H9 (cell line): ENCODE results near the gene GFY. TPM values are rescaled to one million over a fixed set of nuclear protein-coding genes. Genes with fewer than 3 reads are reported as not detected.
A peak's percentile ranks its signal among the peaks of the same experiment; 100 is the strongest.

Experiments used
- DNase-seq: peaks from one replicate; pipeline ENCODE4 v3.0.0-alpha.2; 2017
- H2AFZ ChIP-seq: one replicate; pipeline ENCODE4 v1.6.1; 2013; ENCODE audit warnings: mild to moderate bottlenecking, low read length, control low read depth, moderate library complexity
- H2AK5ac ChIP-seq: 2 replicates; pipeline ENCODE4 v1.6.1; 2013; ENCODE audit warnings: low read length, control low read depth, mixed read lengths; ENCODE audit not compliant: insufficient read length
- H2BK120ac ChIP-seq: one replicate; pipeline ENCODE4 v1.6.1; 2013; ENCODE audit warnings: low read depth, mild to moderate bottlenecking, low read length, control low read depth, inconsistent platforms; ENCODE audit not compliant: poor library complexity, severe bottlenecking
- H2BK12ac ChIP-seq: 2 replicates; pipeline ENCODE4 v1.6.1; 2013; ENCODE audit warnings: low read length, control low read depth, mixed read lengths, low read depth; ENCODE audit not compliant: insufficient read length
- H2BK15ac ChIP-seq: 2 replicates; pipeline ENCODE4 v1.6.1; 2013; ENCODE audit warnings: low read depth, low read length, control low read depth
- H2BK20ac ChIP-seq: one replicate; pipeline ENCODE4 v1.6.1; 2013; ENCODE audit warnings: low read depth, mild to moderate bottlenecking, low read length, control low read depth, inconsistent platforms; ENCODE audit not compliant: poor library complexity, severe bottlenecking
- H2BK5ac ChIP-seq: 2 replicates; pipeline ENCODE4 v1.6.1; 2013; ENCODE audit warnings: low read length, control low read depth, mixed read lengths; ENCODE audit not compliant: insufficient read length
- H3K14ac ChIP-seq: 2 replicates; pipeline ENCODE4 v1.6.1; 2013; ENCODE audit warnings: low read length, control low read depth; ENCODE audit not compliant: insufficient read depth
- H3K18ac ChIP-seq: 2 replicates; pipeline ENCODE4 v1.6.1; 2013; ENCODE audit warnings: low read depth, mild to moderate bottlenecking, mixed read lengths, low read length, control low read depth; ENCODE audit not compliant: insufficient read length
- H3K23ac ChIP-seq: 2 replicates; pipeline ENCODE4 v1.6.1; 2013; ENCODE audit warnings: low read length, control low read depth, mixed read lengths, low read depth; ENCODE audit not compliant: insufficient read length
- H3K23me2 ChIP-seq: 2 replicates; pipeline ENCODE4 v1.6.1; 2013; ENCODE audit warnings: low read depth, mild to moderate bottlenecking, mixed read lengths, low read length, control low read depth; ENCODE audit not compliant: insufficient read length, poor library complexity, severe bottlenecking
- H3K27ac ChIP-seq: 2 replicates; pipeline ENCODE4 v1.5.1; 2013; ENCODE audit warnings: low read length, control low read depth, mixed read lengths, low read depth; ENCODE audit not compliant: insufficient read length
- H3K27me3 ChIP-seq: 2 replicates; pipeline ENCODE4 v1.6.1; 2013; ENCODE audit warnings: low read length, control low read depth, inconsistent platforms; ENCODE audit not compliant: insufficient read depth
- H3K4ac ChIP-seq: 2 replicates; pipeline ENCODE4 v1.6.1; 2013; ENCODE audit warnings: low read depth, mild to moderate bottlenecking, control low read depth, inconsistent platforms, low read length, moderate library complexity
- H3K4me1 ChIP-seq: 2 replicates; pipeline ENCODE4 v1.6.1; 2013; ENCODE audit warnings: low read length, control low read depth, inconsistent platforms; ENCODE audit not compliant: insufficient read depth
- H3K4me2 ChIP-seq: 2 replicates; pipeline ENCODE4 v1.6.1; 2013; ENCODE audit warnings: low read length, control low read depth, mixed read lengths; ENCODE audit not compliant: insufficient read length, insufficient read depth
- H3K56ac ChIP-seq: 2 replicates; pipeline ENCODE4 v1.6.1; 2013; ENCODE audit warnings: low read depth, mild to moderate bottlenecking, mixed read lengths, low read length, control low read depth; ENCODE audit not compliant: insufficient read length
- H3K79me1 ChIP-seq: 2 replicates; pipeline ENCODE4 v1.6.1; 2013; ENCODE audit warnings: low read depth, mild to moderate bottlenecking, moderate library complexity, low read length, control low read depth, inconsistent platforms; ENCODE audit not compliant: insufficient read depth, poor library complexity, severe bottlenecking
- H3K79me2 ChIP-seq: 2 replicates; pipeline ENCODE4 v1.6.1; 2013; ENCODE audit warnings: low read length, control low read depth, inconsistent platforms; ENCODE audit not compliant: insufficient read depth
- H3K9ac ChIP-seq: 2 replicates; pipeline ENCODE4 v1.6.1; 2013; ENCODE audit warnings: low read length, control low read depth, mixed read lengths; ENCODE audit not compliant: insufficient read length; ENCODE audit errors: extremely low read depth
- H3K9me3 ChIP-seq: one replicate; pipeline ENCODE4 v1.6.1; 2013; ENCODE audit warnings: low read depth, low read length, inconsistent platforms; ENCODE audit not compliant: control insufficient read depth
- H3T11ph ChIP-seq: one replicate; pipeline ENCODE4 v1.6.1; 2013; ENCODE audit warnings: mild to moderate bottlenecking, low read length, control low read depth, inconsistent platforms
- H4K20me1 ChIP-seq: one replicate; pipeline ENCODE4 v1.6.1; 2013; ENCODE audit not compliant: control insufficient read depth, insufficient read length, insufficient read depth
- H4K5ac ChIP-seq: 2 replicates; pipeline ENCODE4 v1.6.1; 2013; ENCODE audit warnings: low read depth, mild to moderate bottlenecking, mixed read lengths, low read length, control low read depth; ENCODE audit not compliant: insufficient read length
- H4K8ac ChIP-seq: replicated peaks from 2 replicates; pipeline ENCODE4 v1.6.1; 2013; ENCODE audit warnings: low read length, control low read depth, mixed read lengths, low read depth; ENCODE audit not compliant: insufficient read length
- H4K91ac ChIP-seq: 2 replicates; pipeline ENCODE4 v1.6.1; 2013; ENCODE audit warnings: low read depth, mild to moderate bottlenecking, moderate library complexity, mixed read lengths, low read length, control low read depth; ENCODE audit not compliant: insufficient read length
- H3K27ac Mint-ChIP-seq, 3 experiments: 2 replicates in 2 of 3; 3 replicates in 1 of 3; pipeline ENCODE4 v1.8.0; 2020 to 2021; ENCODE audit warnings: mixed read lengths in 3 of 3, mild to moderate bottlenecking in 1 of 3, moderate library complexity in 1 of 3
- H3K27me3 Mint-ChIP-seq: 2 replicates; pipeline ENCODE4 v1.8.0; 2021; ENCODE audit warnings: low read depth, mild to moderate bottlenecking, moderate library complexity, mixed read lengths
- H3K36me3 Mint-ChIP-seq, 3 experiments: 2 replicates in 2 of 3; 3 replicates in 1 of 3; pipeline ENCODE4 v1.8.0; 2020 to 2021; ENCODE audit warnings: low read depth in 3 of 3, mixed read lengths in 3 of 3; ENCODE audit not compliant: insufficient read depth in 1 of 3
- H3K4me1 Mint-ChIP-seq, 2 experiments: 2 replicates each; pipeline ENCODE4 v1.8.0; 2020; ENCODE audit warnings: mixed read lengths in 2 of 2
- H3K4me3 Mint-ChIP-seq, 2 experiments: 2 replicates in 1 of 2; 3 replicates in 1 of 2; pipeline ENCODE4 v1.8.0; 2020 to 2021; ENCODE audit warnings: mild to moderate bottlenecking in 2 of 2, mixed read lengths in 2 of 2, moderate library complexity in 1 of 2
- H3K9me3 Mint-ChIP-seq, 2 experiments: 2 replicates in 1 of 2; 3 replicates in 1 of 2; pipeline ENCODE4 v1.8.0; 2020; ENCODE audit warnings: mild to moderate bottlenecking in 2 of 2, mixed read lengths in 2 of 2, moderate library complexity in 1 of 2
- WGBS: extraction: QIAGEN DNeasy Blood & Tissue Kit; methylation state at CpG from one replicate; pipeline ENCODE4 v1.1.7; 2013; ENCODE audit warnings: missing lambda C conversion rate, low lambda C conversion rate, mixed read lengths; ENCODE audit not compliant: insufficient read length; ENCODE audit errors: extremely low coverage; 5-methylcytosine and 5-hydroxymethylcytosine counted together
- total RNA-seq: library from RNA; stranded (reverse); gene quantifications from 2 replicates; pipeline ENCODE4 v1.2.1, GENCODE V29; 2021
- TF ChIP-seq, protein P1 (sequence below): fragments of 200-600 bp; sonication (generic); conservative IDR thresholded peaks from 3 replicates; pipeline ENCODE4 v1.8.0; 2021; ENCODE audit warnings: antibody characterized with exemption, mild to moderate bottlenecking

Gene GFY
- total RNA-seq, 1 experiment from 2014 or later: 1.3 TPM

DNA sequence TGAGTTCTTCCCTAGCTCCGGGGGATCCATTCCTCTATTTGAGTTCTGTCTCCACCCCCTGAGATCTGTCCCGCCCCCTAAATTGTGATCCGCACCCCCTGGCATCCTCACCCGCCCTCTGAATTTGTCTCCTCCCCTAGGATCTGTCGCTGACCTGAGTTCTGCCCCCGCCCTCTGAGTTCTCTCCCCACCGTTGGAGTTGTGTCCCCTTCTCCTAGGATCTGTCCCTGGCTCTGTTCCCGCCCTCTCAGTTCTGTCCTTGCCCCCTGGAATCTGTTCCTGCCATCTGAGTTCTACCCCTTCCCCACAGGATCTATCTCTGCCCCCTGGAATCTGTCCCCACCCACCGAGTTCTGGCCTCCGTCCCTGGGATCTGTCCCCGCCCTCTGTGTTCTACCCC, 17.2 kb downstream of the GFY start:
- H4K91ac ChIP-seq: no peak overlapping the region
- peaks cover 19 to 34% of the 10 kb centered on the region in 2 experiments for H3K4me1 Mint-ChIP-seq
- H3K9me3 Mint-ChIP-seq: no peaks in the 10 kb centered on the region; a peak in 1 of 5 replicates

More for the DNA sequence above, 17.2 kb downstream of the GFY start:
- Histone ChIP-seq H3K4me2 (peak overlapping the region; percentile 83), H4K5ac (no peak overlapping the region), H2BK120ac (no peak overlapping the region), H2BK12ac (no peak overlapping the region), H3K27me3 (peaks cover 31% of the 10 kb centered on the region; the same call in 1 of the 2 replicates), H3K79me2 (no peaks in the 10 kb centered on the region), H3K4ac (no peak overlapping the region), H3K56ac (no peak overlapping the region), H3K9me3 (no peaks in the 10 kb centered on the region), H3K23me2 (peaks cover 21% of the 10 kb centered on the region), H3K9ac (no peak overlapping the region), H4K8ac (no peak overlapping the region), H2BK20ac (no peak overlapping the region), H3T11ph (no peak overlapping the region), H3K23ac (no peak overlapping the region), H3K18ac (peak overlapping the region; percentile 21), H3K14ac (no peak overlapping the region), H3K27ac (no peak overlapping the region), H2BK5ac (no peak overlapping the region), H2AFZ (peak overlapping the region; percentile 79), H3K79me1 (no peaks in the 10 kb centered on the region), H4K20me1 (no peaks in the 10 kb centered on the region), H2AK5ac (no peak overlapping the region), H2BK15ac (no peak overlapping the region), H3K4me1 (no peaks in the 10 kb centered on the region)
- Mint-ChIP-seq H3K4me3 (peak overlapping the region; percentile 74 to 82), H3K27me3 (peaks cover 49% of the 10 kb centered on the region), H3K27ac (peak overlapping the region; percentile 41 to 59 (median 59); a peak in 5 of 7 replicates), H3K36me3 (peaks cover 10 to 16% (median 15%) of the 10 kb centered on the region in 3 experiments)
- WGBS: no CpG with 5 or more reads among the region's 11 CpGs
- TF ChIP-seq, protein P1, sequence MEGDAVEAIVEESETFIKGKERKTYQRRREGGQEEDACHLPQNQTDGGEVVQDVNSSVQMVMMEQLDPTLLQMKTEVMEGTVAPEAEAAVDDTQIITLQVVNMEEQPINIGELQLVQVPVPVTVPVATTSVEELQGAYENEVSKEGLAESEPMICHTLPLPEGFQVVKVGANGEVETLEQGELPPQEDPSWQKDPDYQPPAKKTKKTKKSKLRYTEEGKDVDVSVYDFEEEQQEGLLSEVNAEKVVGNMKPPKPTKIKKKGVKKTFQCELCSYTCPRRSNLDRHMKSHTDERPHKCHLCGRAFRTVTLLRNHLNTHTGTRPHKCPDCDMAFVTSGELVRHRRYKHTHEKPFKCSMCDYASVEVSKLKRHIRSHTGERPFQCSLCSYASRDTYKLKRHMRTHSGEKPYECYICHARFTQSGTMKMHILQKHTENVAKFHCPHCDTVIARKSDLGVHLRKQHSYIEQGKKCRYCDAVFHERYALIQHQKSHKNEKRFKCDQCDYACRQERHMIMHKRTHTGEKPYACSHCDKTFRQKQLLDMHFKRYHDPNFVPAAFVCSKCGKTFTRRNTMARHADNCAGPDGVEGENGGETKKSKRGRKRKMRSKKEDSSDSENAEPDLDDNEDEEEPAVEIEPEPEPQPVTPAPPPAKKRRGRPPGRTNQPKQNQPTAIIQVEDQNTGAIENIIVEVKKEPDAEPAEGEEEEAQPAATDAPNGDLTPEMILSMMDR: no peak
- DNase-seq: no peak
